Activated CD4-positive, alpha-beta memory T cell treated with anti-CD3 and anti-CD28 coated beads for 36 hours (primary cell): ENCODE data around the gene PDZD2. TPM values are rescaled to one million over a fixed set of nuclear protein-coding genes. Genes with fewer than 3 reads are reported as not detected.
A peak's percentile ranks its signal among the peaks of the same experiment; 100 is the strongest.

ENCODE experiments used
- CTCF ChIA-PET: fragments of 350-600 bp; sonication (Branson Sonifier 250); formaldehyde crosslinking; loops from one replicate; lab custom pipeline; 2021; ENCODE audit warnings: antibody characterized with exemption, inconsistent platforms; lab: Charles Lee
- POLR2A ChIA-PET: fragments of 350-600 bp; sonication (Branson Sonifier 250); formaldehyde crosslinking; loops from one replicate; lab custom pipeline; 2021; ENCODE audit warnings: antibody characterized with exemption; lab: Charles Lee
- DNase-seq: peaks from one replicate; pipeline ENCODE4 v3.0.0-alpha.2; 2020
- H3K27ac Mint-ChIP-seq: one replicate; pipeline ENCODE4 v1.8.0; 2021; ENCODE audit warnings: mixed read lengths
- H3K27me3 Mint-ChIP-seq: one replicate; pipeline ENCODE4 v1.8.0; 2021; ENCODE audit warnings: mixed read lengths
- H3K36me3 Mint-ChIP-seq: one replicate; pipeline ENCODE4 v1.8.0; 2021; ENCODE audit warnings: mixed read lengths
- H3K4me1 Mint-ChIP-seq: one replicate; pipeline ENCODE4 v1.8.0; 2021; ENCODE audit warnings: low read depth, mixed read lengths
- H3K4me3 Mint-ChIP-seq: one replicate; pipeline ENCODE4 v1.8.0; 2021; ENCODE audit warnings: mild to moderate bottlenecking, mixed read lengths
- H3K9me3 Mint-ChIP-seq: one replicate; pipeline ENCODE4 v1.8.0; 2021; ENCODE audit warnings: mixed read lengths
- intact Hi-C: fragments of 100-400 bp; cut with micrococcal nuclease; formaldehyde crosslinking; loops from one replicate; pipeline ENCODE4 v1.15.1; 2023
- total RNA-seq, 2 experiments: library from RNA; stranded (reverse); gene quantifications; one replicate each; pipeline ENCODE4 v1.2.3, GENCODE V29; 2021

The PDZD2 gene
- total RNA-seq, 2 experiments from 2014 or later: not detected

DNA sequence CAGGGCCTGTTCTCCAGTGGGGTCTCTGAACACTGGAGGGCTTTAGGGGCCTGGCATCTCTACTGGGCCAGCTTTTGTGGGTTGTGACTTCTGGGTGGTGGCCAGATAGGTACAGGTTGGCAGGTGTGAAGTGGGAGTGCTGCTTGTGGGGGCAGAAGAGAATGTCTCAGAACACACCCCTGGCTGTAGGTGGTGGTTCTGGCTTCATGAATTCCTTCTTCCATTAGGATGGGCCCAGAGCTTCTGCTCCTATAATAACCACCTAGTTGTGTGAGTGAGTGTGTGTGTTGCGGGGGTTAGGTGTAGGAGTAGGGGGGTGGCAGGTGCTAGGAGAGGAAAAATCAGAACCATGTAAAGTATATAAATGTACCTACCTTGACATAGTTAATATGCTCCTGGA, 1.6 kb downstream of the PDZD2 start:
- intact Hi-C loops: no loop called here
- H3K27ac Mint-ChIP-seq: no peak overlapping the region

DNA sequence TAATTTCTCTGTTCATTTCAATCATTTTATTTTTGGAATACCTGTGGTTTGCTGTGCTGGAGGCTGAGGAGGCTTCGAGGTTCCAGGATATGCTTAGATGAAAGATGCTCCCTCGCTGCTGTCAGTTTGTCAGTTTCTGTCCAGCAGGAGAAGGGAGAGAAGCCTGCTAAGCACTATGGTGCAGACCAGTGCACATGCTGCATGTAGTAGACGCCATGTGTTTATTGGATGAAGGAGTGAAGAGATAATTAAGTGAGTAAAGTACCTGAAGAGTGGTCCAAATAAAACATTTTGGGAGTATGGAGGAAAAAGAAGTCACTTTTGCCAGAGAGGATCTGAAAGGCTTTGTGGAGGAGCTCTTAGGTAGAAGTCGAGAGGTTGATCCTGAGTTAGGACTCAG, 2.1 kb downstream of the PDZD2 start:
- Mint-ChIP-seq H3K27ac (no peak overlapping the region), H3K4me3 (no peak overlapping the region), H3K27me3 (peaks cover 11% of the 10 kb centered on the region), H3K36me3 (no peaks in the 10 kb centered on the region), H3K9me3 (no peaks in the 10 kb centered on the region), H3K4me1 (peaks cover 10% of the 10 kb centered on the region)
- intact Hi-C loops: no loop called here
- CTCF ChIA-PET: interaction anchor here (1.1 kb wide), 1 partner anchor 452 kb away, joined by 3 read pairs; no protein-coding TSS in a partner anchor
- POLR2A ChIA-PET: no interaction called here
- DNase-seq: no peak

More for the DNA sequence above, 1.6 kb downstream of the PDZD2 start:
- Mint-ChIP-seq H3K9me3 (no peaks in the 10 kb centered on the region), H3K4me3 (no peak overlapping the region), H3K36me3 (no peaks in the 10 kb centered on the region), H3K27me3 (peaks cover 11% of the 10 kb centered on the region), H3K4me1 (peaks cover 10% of the 10 kb centered on the region)
- CTCF ChIA-PET: interaction anchor here (1.1 kb wide), 1 partner anchor 452 kb away, joined by 3 read pairs; no protein-coding TSS in a partner anchor
- DNase-seq: no peak
- POLR2A ChIA-PET: no interaction called here

DNA sequence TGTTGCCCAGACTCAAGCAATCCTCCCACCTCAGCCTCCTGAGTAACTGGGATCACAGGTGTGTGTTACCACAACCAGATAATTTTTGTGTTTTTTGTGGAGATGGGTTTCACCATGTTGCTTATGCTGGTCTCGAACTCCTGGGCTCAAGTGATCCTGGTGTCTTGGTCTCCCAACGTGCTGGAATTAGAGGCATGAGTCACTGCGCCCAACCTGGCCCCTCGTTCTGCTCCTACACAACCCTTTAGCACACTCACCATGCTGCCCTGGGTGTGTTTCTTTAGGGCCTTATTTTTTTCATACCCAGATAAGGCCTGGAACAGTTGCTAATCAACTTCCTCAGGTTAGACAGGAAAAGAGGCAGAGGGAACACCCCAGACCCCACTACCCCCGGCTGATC, 2.6 kb downstream of the PDZD2 start:
- Mint-ChIP-seq H3K27me3 (peaks cover 11% of the 10 kb centered on the region), H3K4me3 (no peak overlapping the region), H3K4me1 (peaks cover 10% of the 10 kb centered on the region), H3K36me3 (no peaks in the 10 kb centered on the region), H3K27ac (no peak overlapping the region), H3K9me3 (no peaks in the 10 kb centered on the region)
- no peak for DNase-seq
- intact Hi-C loops: no loop called here
- ChIA-PET POLR2A (no interaction called here), CTCF (no interaction called here)

DNA sequence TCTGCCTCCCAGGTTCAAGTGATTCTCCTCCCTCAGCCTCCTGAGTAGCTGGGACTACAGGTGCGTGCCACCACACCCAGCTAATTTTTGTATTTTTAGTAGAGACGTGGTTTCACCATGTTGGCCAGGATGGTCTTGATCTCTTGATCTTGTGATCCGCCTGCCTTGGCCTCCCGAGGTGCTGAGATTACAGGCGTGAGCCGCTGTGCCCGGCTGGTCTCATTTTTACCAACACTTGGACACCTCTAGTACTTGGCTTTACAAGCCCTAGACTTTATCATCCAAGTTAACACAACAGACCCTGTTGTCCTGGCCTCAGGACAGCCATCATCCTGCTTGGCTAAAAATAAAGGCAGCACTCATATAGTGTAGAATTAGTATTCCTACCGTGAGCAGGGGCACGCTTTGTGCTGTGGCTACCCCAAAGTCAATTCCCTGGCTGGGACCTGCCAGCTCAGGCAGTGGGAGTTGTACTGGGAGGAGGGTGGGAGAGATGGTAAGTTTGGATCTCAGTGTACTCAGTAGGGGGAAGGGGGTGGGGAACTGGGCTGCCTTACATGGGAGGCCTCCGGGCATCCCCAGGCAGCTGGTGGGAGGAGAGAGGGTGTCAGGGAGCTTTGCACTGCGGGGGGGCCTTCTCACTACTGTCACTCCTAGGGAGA, 6.6 kb downstream of the PDZD2 start:
- POLR2A ChIA-PET: no interaction called here
- CTCF ChIA-PET: no interaction called here
- Mint-ChIP-seq H3K4me3 (no peak overlapping the region), H3K4me1 (no peaks in the 10 kb centered on the region), H3K27ac (no peak overlapping the region), H3K27me3 (no peaks in the 10 kb centered on the region), H3K9me3 (no peaks in the 10 kb centered on the region), H3K36me3 (no peaks in the 10 kb centered on the region)
- intact Hi-C loops: no loop called here
- DNase-seq: no peak

DNA sequence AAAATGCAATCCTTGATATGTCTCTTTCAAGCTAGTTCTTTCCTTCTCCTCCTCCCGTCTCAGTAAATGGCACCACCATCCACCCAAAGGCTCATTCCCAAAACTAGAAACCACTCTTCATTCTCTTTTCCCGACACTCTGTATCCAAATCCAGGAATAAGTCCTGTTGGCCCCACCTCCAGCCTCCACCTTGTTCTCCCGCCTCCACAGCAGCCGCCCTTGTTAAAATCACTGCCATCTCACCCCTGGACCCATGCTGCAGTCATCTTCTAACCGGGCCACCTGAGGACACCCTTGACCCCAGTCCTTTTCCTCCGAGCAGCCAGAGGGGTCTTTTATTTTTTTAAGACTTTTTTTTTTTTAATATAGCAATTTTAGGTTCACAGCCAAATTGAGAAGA, 9.4 kb downstream of the PDZD2 start:
- H3K9me3 Mint-ChIP-seq: no peaks in the 10 kb centered on the region
- no peaks in the 10 kb centered on the region for H3K27me3 Mint-ChIP-seq
- ChIA-PET POLR2A (no interaction called here), CTCF (interaction anchor here (0.6 kb wide), 1 partner anchor 601 kb away, joined by 3 read pairs; no protein-coding TSS in a partner anchor)
- no peak for DNase-seq
- no peak overlapping the region for H3K27ac Mint-ChIP-seq
- intact Hi-C loops: no loop called here
- H3K4me1 Mint-ChIP-seq: no peaks in the 10 kb centered on the region
- no peaks in the 10 kb centered on the region for H3K36me3 Mint-ChIP-seq
- H3K4me3 Mint-ChIP-seq: no peak overlapping the region

DNA sequence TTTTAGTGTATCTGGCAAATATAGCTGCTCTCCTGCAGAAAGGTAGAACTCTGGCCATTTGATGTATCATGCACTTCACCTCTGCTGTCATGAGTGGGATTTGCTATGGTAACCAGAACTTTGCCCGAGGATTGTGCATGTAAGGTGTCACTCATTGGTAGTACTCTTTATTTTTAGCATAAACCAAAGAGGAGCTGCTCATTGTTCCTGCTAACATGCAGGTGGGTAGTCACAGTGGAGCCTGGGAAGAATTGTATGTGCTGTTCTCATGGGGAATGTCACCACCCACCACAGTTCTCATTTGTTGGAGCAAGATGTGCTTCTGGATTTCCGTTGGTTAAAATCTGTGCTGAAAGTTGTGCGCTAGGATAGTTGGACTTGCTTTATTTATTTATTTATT, 12.3 kb downstream of the PDZD2 start:
- intact Hi-C loops: no loop called here
- H3K9me3 Mint-ChIP-seq: no peaks in the 10 kb centered on the region
- no peak for DNase-seq
- H3K4me3 Mint-ChIP-seq: no peak overlapping the region
- peaks cover 2% of the 10 kb centered on the region for H3K27me3 Mint-ChIP-seq
- no peak overlapping the region for H3K27ac Mint-ChIP-seq
- ChIA-PET CTCF (interaction anchor here (1.3 kb wide), 1 partner anchor 12 kb away, joined by 4 read pairs; the partner anchor contains the start of gene PDZD2), POLR2A (no interaction called here)
- no peaks in the 10 kb centered on the region for H3K4me1 Mint-ChIP-seq
- no peaks in the 10 kb centered on the region for H3K36me3 Mint-ChIP-seq

DNA sequence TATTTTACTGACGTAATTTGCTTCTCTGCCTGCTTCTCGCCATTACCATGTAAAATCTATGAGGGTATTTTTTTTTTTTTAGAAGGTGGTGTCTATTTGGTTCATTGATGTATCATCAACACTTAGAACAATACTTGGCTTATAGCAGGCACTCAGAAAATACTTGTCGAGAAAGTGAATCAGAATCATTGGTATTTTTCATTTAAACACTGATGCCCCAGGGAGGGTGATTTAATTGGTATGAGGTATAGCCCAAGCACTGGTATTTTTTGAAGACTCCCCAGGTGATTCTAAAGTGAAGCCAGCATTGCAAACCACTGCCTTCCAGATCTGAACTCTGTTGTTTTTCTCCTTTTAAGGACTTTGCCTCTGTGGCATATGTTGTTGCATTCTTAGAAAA, 16.6 kb downstream of the PDZD2 start:
- intact Hi-C loops: no loop called here
- Mint-ChIP-seq H3K9me3 (peaks cover 3% of the 10 kb centered on the region), H3K4me3 (no peak overlapping the region), H3K4me1 (no peaks in the 10 kb centered on the region), H3K27ac (no peak overlapping the region), H3K27me3 (peaks cover 5% of the 10 kb centered on the region), H3K36me3 (no peaks in the 10 kb centered on the region)
- ChIA-PET CTCF (no interaction called here), POLR2A (no interaction called here)
- no peak for DNase-seq

DNA sequence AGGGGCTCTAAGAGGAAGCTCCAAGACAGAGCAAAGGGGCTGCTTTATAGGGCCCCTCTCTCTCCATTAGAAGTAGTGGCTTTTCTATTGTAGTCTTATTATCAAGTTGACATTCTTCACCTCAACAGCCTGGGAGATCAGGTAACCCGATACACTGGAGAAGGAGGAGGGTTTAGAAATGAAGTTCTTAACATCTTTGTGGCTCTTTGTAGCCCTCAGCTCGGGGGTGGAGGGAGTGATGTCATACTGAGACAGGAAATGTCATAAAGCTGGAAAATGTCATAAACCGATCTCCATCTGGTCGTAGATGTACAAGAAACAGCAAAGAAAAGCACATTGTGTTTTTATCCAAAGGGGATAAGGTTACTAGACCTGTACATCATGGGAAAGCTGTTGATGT, 17.9 kb downstream of the PDZD2 start:
- POLR2A ChIA-PET: no interaction called here

DNA sequence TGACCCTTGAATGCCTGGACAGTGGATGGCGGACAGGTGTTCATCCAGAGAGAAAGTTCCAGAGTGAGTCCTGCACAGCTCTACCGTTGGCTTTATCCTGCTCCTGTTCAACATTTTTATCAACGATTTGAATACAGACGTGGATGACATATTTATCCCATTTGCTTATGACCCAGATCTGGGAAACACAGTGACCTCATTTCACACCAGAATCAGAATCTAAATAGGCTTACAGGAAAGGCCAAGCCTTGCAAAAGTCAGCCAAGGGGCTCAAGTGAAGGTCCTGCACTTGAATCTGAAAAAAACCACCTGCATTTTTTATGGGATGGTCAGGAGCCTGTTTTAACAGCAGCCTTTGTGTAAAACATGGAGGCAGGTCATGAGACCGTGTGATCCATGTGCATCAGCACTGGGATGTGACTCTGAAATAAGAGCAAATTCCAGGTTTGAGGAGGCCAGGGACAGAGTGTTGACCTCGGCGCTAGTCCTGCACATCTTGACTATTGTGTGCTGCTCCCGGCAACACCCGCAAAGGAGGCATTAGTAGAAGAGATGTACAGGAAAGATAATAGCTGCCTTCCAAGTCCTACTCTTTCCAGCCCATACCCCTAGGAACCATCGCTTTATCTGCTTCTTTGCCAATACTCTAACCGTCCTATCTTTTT, 18.5 kb downstream of the PDZD2 start:
- Mint-ChIP-seq H3K4me1 (no peaks in the 10 kb centered on the region), H3K27me3 (peaks cover 5% of the 10 kb centered on the region), H3K9me3 (peaks cover 3% of the 10 kb centered on the region), H3K27ac (no peak overlapping the region), H3K4me3 (no peak overlapping the region), H3K36me3 (no peaks in the 10 kb centered on the region)
- intact Hi-C loops: no loop called here
- POLR2A ChIA-PET: no interaction called here
- CTCF ChIA-PET: no interaction called here
- DNase-seq: no peak

More for the DNA sequence above, 17.9 kb downstream of the PDZD2 start:
- Mint-ChIP-seq H3K27ac (no peak overlapping the region), H3K4me1 (no peaks in the 10 kb centered on the region), H3K27me3 (peaks cover 5% of the 10 kb centered on the region), H3K4me3 (no peak overlapping the region), H3K9me3 (peaks cover 3% of the 10 kb centered on the region), H3K36me3 (no peaks in the 10 kb centered on the region)
- intact Hi-C loops: no loop called here
- CTCF ChIA-PET: no interaction called here
- no peak for DNase-seq

DNA sequence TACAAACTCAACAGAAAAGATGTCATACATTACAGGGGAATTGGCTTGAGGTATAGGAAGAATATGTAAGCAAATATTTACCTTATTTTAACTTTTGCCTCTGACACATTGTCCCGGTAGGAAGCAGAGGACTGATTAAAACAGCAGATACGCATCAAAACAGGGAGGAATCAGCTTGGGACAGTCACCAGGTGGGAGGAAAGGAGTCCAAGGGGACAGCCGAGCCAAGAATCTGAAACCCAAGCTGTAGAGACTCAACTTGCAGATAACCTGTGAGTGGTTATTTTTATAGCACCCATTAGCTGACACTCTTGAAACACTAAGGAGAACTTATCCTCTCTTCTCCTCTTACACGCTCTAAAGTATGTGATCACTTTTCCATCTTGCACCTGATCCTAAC, 22.3 kb downstream of the PDZD2 start:
- Mint-ChIP-seq H3K9me3 (peaks cover 3% of the 10 kb centered on the region), H3K4me3 (no peak overlapping the region), H3K4me1 (no peaks in the 10 kb centered on the region), H3K36me3 (no peaks in the 10 kb centered on the region), H3K27ac (no peak overlapping the region), H3K27me3 (peaks cover 5% of the 10 kb centered on the region)
- intact Hi-C loops: no loop called here
- ChIA-PET POLR2A (no interaction called here), CTCF (interaction anchor here (0.9 kb wide), 1 partner anchor 432 kb away, joined by 3 read pairs; no protein-coding TSS in a partner anchor)
- no peak for DNase-seq

DNA sequence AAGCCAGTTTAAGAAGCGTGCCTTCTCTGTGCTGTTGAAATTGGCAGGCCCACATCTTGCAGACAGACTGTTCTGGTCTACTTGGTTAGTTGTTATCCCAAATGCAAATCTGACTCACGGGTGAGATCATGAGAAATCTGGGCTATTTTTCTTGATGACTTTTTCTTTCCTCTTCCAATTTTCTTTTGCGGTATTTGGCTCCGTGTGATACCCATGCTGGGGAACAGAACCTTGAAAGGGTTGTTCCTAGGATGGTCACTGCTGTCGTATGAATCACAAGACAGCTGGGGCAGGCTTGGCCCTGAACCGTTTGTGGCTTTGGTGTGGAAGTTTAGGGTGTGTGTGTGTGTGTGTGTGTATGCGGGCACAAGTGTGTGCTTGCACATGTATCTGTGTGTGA, 24.6 kb downstream of the PDZD2 start:
- H3K4me3 Mint-ChIP-seq: no peak overlapping the region
- H3K36me3 Mint-ChIP-seq: no peaks in the 10 kb centered on the region
- DNase-seq: no peak
- no peak overlapping the region for H3K27ac Mint-ChIP-seq
- H3K9me3 Mint-ChIP-seq: peaks cover 3% of the 10 kb centered on the region
- peaks cover 7% of the 10 kb centered on the region for H3K27me3 Mint-ChIP-seq
- no peaks in the 10 kb centered on the region for H3K4me1 Mint-ChIP-seq
- intact Hi-C loops: no loop called here
- ChIA-PET CTCF (no interaction called here), POLR2A (no interaction called here)

DNA sequence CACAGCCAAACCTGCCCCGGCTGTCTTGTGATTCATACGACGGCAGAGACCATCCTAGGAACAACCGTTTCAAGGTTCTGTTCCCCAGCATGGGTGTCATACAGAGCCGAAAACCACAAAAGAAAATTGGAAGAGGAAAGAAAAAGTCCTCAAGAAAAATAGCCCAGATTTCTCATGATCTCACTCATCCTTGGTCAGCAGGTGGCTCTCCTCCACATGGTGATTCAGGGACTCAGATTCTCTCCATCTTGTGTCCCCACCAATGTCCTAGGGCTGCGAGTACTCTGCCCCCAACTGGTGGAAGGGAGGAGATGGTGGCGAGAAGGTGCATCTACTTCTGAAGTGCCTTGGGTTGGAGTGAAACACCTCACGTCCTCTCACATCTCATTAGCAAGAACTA, 25.6 kb downstream of the PDZD2 start:
- peak; percentile 10 for DNase-seq
- peaks cover 3% of the 10 kb centered on the region for H3K9me3 Mint-ChIP-seq
- ChIA-PET POLR2A (no interaction called here), CTCF (no interaction called here)
- H3K27ac Mint-ChIP-seq: no peak overlapping the region
- H3K4me3 Mint-ChIP-seq: no peak overlapping the region
- H3K4me1 Mint-ChIP-seq: no peaks in the 10 kb centered on the region
- intact Hi-C loops: no loop called here
- peaks cover 4% of the 10 kb centered on the region for H3K27me3 Mint-ChIP-seq
- H3K36me3 Mint-ChIP-seq: no peaks in the 10 kb centered on the region

DNA sequence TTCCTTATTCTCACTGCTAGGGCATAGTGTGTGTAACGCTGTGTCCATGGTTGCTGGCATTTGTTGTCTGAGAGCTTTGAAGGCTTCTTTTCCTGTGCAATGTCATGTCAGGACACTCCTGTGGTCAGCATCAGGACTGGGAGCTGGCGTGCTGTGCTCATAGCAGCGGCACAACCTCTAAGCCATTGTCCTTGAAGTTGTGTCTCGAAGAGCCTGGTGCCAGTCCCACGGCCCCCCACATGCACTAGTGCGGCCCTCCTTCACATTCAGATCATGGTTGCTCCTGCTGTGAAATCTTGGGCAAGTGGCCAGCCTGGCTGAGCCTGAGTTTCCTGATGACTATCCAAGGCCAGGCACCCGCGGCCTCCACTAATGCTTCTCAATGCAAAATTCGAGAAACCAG, 32.4 kb downstream of the PDZD2 start:
- Mint-ChIP-seq H3K27me3 (peaks cover 3% of the 10 kb centered on the region), H3K27ac (no peak overlapping the region), H3K9me3 (peaks cover 6% of the 10 kb centered on the region), H3K4me1 (no peaks in the 10 kb centered on the region), H3K36me3 (no peaks in the 10 kb centered on the region), H3K4me3 (no peak overlapping the region)
- ChIA-PET POLR2A (no interaction called here), CTCF (no interaction called here)
- intact Hi-C loops: no loop called here
- DNase-seq: no peak
